Hepatocyte (in vitro differentiated cells): ENCODE data around the gene COL13A1.

Experiments
- EZH2 ChIP-seq: fragments of 200-600 bp; sonication (generic); IDR thresholded peaks from 2 replicates; pipeline ENCODE4 v1.6.1; 2016; ENCODE audit warnings: antibody characterized with exemption, mild to moderate bottlenecking, borderline replicate concordance
- TF ChIP-seq, protein P1 (sequence below): fragments of 200-600 bp; sonication (generic); IDR thresholded peaks from 2 replicates; pipeline ENCODE4 v1.5.1; 2016; ENCODE audit warnings: antibody characterized with exemption, mild to moderate bottlenecking; ENCODE audit not compliant: poor library complexity

GRCh38 chr10:69878951-69879350 is 77.2 kb downstream of the COL13A1 start:
- TF ChIP-seq, protein P1, sequence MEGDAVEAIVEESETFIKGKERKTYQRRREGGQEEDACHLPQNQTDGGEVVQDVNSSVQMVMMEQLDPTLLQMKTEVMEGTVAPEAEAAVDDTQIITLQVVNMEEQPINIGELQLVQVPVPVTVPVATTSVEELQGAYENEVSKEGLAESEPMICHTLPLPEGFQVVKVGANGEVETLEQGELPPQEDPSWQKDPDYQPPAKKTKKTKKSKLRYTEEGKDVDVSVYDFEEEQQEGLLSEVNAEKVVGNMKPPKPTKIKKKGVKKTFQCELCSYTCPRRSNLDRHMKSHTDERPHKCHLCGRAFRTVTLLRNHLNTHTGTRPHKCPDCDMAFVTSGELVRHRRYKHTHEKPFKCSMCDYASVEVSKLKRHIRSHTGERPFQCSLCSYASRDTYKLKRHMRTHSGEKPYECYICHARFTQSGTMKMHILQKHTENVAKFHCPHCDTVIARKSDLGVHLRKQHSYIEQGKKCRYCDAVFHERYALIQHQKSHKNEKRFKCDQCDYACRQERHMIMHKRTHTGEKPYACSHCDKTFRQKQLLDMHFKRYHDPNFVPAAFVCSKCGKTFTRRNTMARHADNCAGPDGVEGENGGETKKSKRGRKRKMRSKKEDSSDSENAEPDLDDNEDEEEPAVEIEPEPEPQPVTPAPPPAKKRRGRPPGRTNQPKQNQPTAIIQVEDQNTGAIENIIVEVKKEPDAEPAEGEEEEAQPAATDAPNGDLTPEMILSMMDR = no peak
- TF ChIP-seq EZH2 = no peak
